HCT116 (cell line): Measurements from ENCODE around the gene DIP2A. TPM values are rescaled to one million over a fixed set of nuclear protein-coding genes. Genes with fewer than 3 reads are reported as not detected.

Experiments
- ATAC-seq: fragments of 200-7000 bp; cut with Tn5 transposase; 2 replicates; pipeline ENCODE4 v1.9.1; 2020; ENCODE audit warnings: mild to moderate bottlenecking, moderate library complexity
- BruUV-seq: library from RNA; stranded (reverse); fragments of 400-500 nt; replicated peaks from 2 replicates; lab custom pipeline; 2021; lab: Mats Ljungman, UMichigan
- CTCF ChIA-PET: fragments of 300-600 bp; sonication (Branson Sonifier 250); formaldehyde crosslinking; loops from one replicate; lab custom pipeline; 2021; ENCODE audit warnings: antibody characterized with exemption; lab: Charles Lee
- POLR2A ChIA-PET: fragments of 300-600, 350-600 bp; sonication (Branson Sonifier 250); formaldehyde crosslinking; loops from one replicate; lab custom pipeline; 2021; ENCODE audit warnings: antibody characterized with exemption; lab: Charles Lee
- RAD21 ChIA-PET, 2 experiments: fragments of 300-600 bp; sonication (Branson Sonifier 250); formaldehyde crosslinking; loops; one replicate each; lab custom pipeline; 2023; ENCODE audit warnings: low total read pairs in 2 of 2; ENCODE audit not compliant: uncharacterized antibody in 2 of 2, unreplicated experiment in 2 of 2, low non-redundant PET in 1 of 2; lab: Charles Lee
- DNase-seq: peaks from one replicate; pipeline ENCODE4 v3.0.0-alpha.2; 2010; ENCODE audit warnings: low read depth, low spot score
- H2AFZ ChIP-seq: fragments of 200-600 bp; shearing (Covaris generic), sonication (generic); 2 replicates; pipeline ENCODE4 v1.6.1; 2017; ENCODE audit warnings: low read depth, mixed run types, mixed read lengths, antibody characterized with exemption, low read length; ENCODE audit not compliant: poor library complexity, severe bottlenecking
- H3K27ac ChIP-seq: 2 replicates; pipeline ENCODE4 v1.5.1; 2012; ENCODE audit warnings: low read depth, low read length
- H3K27me3 ChIP-seq: fragments of 200-600 bp; sonication (generic); 2 replicates; pipeline ENCODE4 v1.6.1; 2016; ENCODE audit warnings: mixed run types, low read length, mixed read lengths; ENCODE audit not compliant: insufficient read depth
- H3K36me3 ChIP-seq, 2 experiments: fragments of 200-500 bp in 1 of 2; fragments of 200-600 bp in 1 of 2; sonication (Bioruptor generic) in 1 of 2; sonication (generic) in 1 of 2; 2 replicates each; pipeline versions ENCODE4 v1.5.1 to v1.6.1; 2014 to 2016; ENCODE audit warnings: low read length in 2 of 2, inconsistent platforms in 1 of 2, mixed read lengths in 1 of 2, mixed run types in 1 of 2; ENCODE audit not compliant: insufficient read depth in 2 of 2, control insufficient read depth in 1 of 2
- H3K4me1 ChIP-seq, 2 experiments: fragments of 200-600 bp in 1 of 2; sonication (generic) in 1 of 2; 2 replicates each; pipeline versions ENCODE4 v1.5.1 to v1.6.1; 2012 to 2017; ENCODE audit warnings: low read length in 2 of 2, inconsistent platforms in 1 of 2, mild to moderate bottlenecking in 1 of 2, mixed read lengths in 1 of 2, mixed run types in 1 of 2, moderate library complexity in 1 of 2; ENCODE audit not compliant: insufficient read depth in 2 of 2, control insufficient read depth in 1 of 2
- H3K4me2 ChIP-seq: fragments of 200-600 bp; sonication (generic); 2 replicates; pipeline ENCODE4 v1.6.1; 2017; ENCODE audit warnings: mixed run types, low read length, mixed read lengths
- H3K4me3 ChIP-seq, 2 experiments: fragments of 200-600 bp in 1 of 2; sonication (generic) in 1 of 2; replicated peaks in 1 of 2; 2 replicates each; pipeline ENCODE4 v1.5.1; 2011 to 2016; ENCODE audit warnings: low read length in 2 of 2, control low read depth in 1 of 2, low read depth in 1 of 2, mild to moderate bottlenecking in 1 of 2, mixed read lengths in 1 of 2, mixed run types in 1 of 2
- H3K79me2 ChIP-seq: fragments of 200-600 bp; sonication (generic); 2 replicates; pipeline ENCODE4 v1.6.1; 2017; ENCODE audit warnings: mild to moderate bottlenecking, mixed run types, low read length, moderate library complexity, mixed read lengths; ENCODE audit not compliant: insufficient read depth
- H3K9ac ChIP-seq: fragments of 200-600 bp; sonication (generic); 2 replicates; pipeline ENCODE4 v1.6.1; 2016; ENCODE audit warnings: low read length, mixed read lengths
- H3K9me2 ChIP-seq: fragments of 200-600 bp; sonication (generic), shearing (Covaris generic); 2 replicates; pipeline ENCODE4 v1.6.1; 2017; ENCODE audit warnings: mixed run types, mild to moderate bottlenecking, moderate library complexity; ENCODE audit not compliant: insufficient read depth
- H3K9me3 ChIP-seq, 2 experiments: fragments of 200-500 bp in 1 of 2; fragments of 200-600 bp in 1 of 2; sonication (Bioruptor generic) in 1 of 2; sonication (generic) in 1 of 2; 2 replicates each; pipeline ENCODE4 v1.6.1; 2014 to 2017; ENCODE audit warnings: low read length in 2 of 2, mixed read lengths in 2 of 2, inconsistent platforms in 1 of 2, low read depth in 1 of 2, mild to moderate bottlenecking in 1 of 2, mixed run types in 1 of 2, moderate library complexity in 1 of 2; ENCODE audit not compliant: control insufficient read depth in 1 of 2, insufficient read depth in 1 of 2
- H4K20me1 ChIP-seq: fragments of 200-600 bp; sonication (generic), shearing (Covaris generic); 2 replicates; pipeline ENCODE4 v1.6.1; 2017; ENCODE audit warnings: mixed run types, mild to moderate bottlenecking, moderate library complexity; ENCODE audit not compliant: insufficient read depth
- ATF3 ChIP-seq: IDR thresholded peaks from 2 replicates; pipeline ENCODE4 v1.6.1; 2012
- CBX3 ChIP-seq: IDR thresholded peaks from 2 replicates; pipeline ENCODE4 v1.6.1; 2012; ENCODE audit warnings: low read depth
- CEBPB ChIP-seq: IDR thresholded peaks from 2 replicates; pipeline ENCODE4 v1.6.1; 2012; ENCODE audit warnings: low read depth
- CTCF ChIP-seq, 3 experiments: fragments of 200-600 bp in 1 of 3; sonication (generic) in 1 of 3; IDR thresholded peaks in 2 of 3; conservative IDR thresholded peaks in 1 of 3; 2 replicates each; pipeline ENCODE4 v1.5.1; 2012 to 2017; ENCODE audit warnings: low read depth in 2 of 3, low read length in 2 of 3, antibody characterized with exemption in 1 of 3, borderline replicate concordance in 1 of 3, control low read depth in 1 of 3, mild to moderate bottlenecking in 1 of 3, mixed read lengths in 1 of 3, mixed run types in 1 of 3, moderate library complexity in 1 of 3; ENCODE audit not compliant: insufficient read depth in 1 of 3
- EGR1 ChIP-seq: IDR thresholded peaks from 2 replicates; pipeline ENCODE4 v1.6.1; 2012; ENCODE audit warnings: low read depth
- ELF1 ChIP-seq: IDR thresholded peaks from 2 replicates; pipeline ENCODE4 v1.6.1; 2012; ENCODE audit warnings: low read depth, borderline replicate concordance
- EZH2 ChIP-seq: fragments of 200-600 bp; sonication (generic); IDR thresholded peaks from 2 replicates; pipeline ENCODE4 v1.6.1; 2017; ENCODE audit warnings: antibody characterized with exemption, mixed run types
- EZH2phosphoT487 ChIP-seq: fragments of 200-600 bp; IDR thresholded peaks from 2 replicates; pipeline ENCODE4 v1.6.1; 2018; ENCODE audit warnings: antibody characterized with exemption, borderline replicate concordance
- FOSL1 ChIP-seq: IDR thresholded peaks from 2 replicates; pipeline ENCODE4 v1.6.1; 2012; ENCODE audit warnings: low read depth
- JUND ChIP-seq: IDR thresholded peaks from 2 replicates; pipeline ENCODE4 v1.6.1; 2012
- MAX ChIP-seq: IDR thresholded peaks from 2 replicates; pipeline ENCODE4 v1.6.1; 2012
- POLR2A ChIP-seq: IDR thresholded peaks from 2 replicates; pipeline ENCODE4 v1.7.0; 2011; ENCODE audit warnings: borderline replicate concordance; ENCODE audit not compliant: insufficient read depth, insufficient read length; ENCODE audit errors: extremely low read depth
- POLR2AphosphoS5 ChIP-seq: IDR thresholded peaks from 2 replicates; pipeline ENCODE4 v1.6.1; 2011; ENCODE audit warnings: mild to moderate bottlenecking, low read depth, low read length, moderate library complexity
- RAD21 ChIP-seq: IDR thresholded peaks from 2 replicates; pipeline ENCODE4 v1.6.1; 2012; ENCODE audit warnings: low read depth, mild to moderate bottlenecking
- SIN3A ChIP-seq: IDR thresholded peaks from 2 replicates; pipeline ENCODE4 v1.6.1; 2012; ENCODE audit warnings: low read depth
- SP1 ChIP-seq: IDR thresholded peaks from 2 replicates; pipeline ENCODE4 v1.6.1; 2012; ENCODE audit warnings: low read depth
- SRF ChIP-seq: IDR thresholded peaks from 2 replicates; pipeline ENCODE4 v1.6.1; 2012; ENCODE audit warnings: low read depth
- YY1 ChIP-seq: IDR thresholded peaks from 2 replicates; pipeline ENCODE4 v1.6.1; 2011; ENCODE audit warnings: low read length, low read depth, moderate library complexity, mild to moderate bottlenecking; ENCODE audit not compliant: insufficient replicate concordance; ENCODE audit errors: extremely low read depth
- ZBTB33 ChIP-seq: IDR thresholded peaks from 2 replicates; pipeline ENCODE4 v1.6.1; 2011; ENCODE audit warnings: mild to moderate bottlenecking, low read length, moderate library complexity; ENCODE audit not compliant: insufficient replicate concordance; ENCODE audit errors: extremely low read depth
- ZNF274 ChIP-seq: fragments of 200-500 bp; sonication (Bioruptor generic); IDR thresholded peaks from 2 replicates; pipeline ENCODE4 v1.6.1; 2014; ENCODE audit warnings: mild to moderate bottlenecking, low read depth, low read length, inconsistent platforms
- intact Hi-C: fragments of 100-400 bp; cut with micrococcal nuclease; formaldehyde crosslinking; loops from 2 replicates; pipeline ENCODE4 v1.10.0; 2022
- total RNA-seq: library from RNA; stranded (reverse); gene quantifications from one replicate; pipeline ENCODE4 v1.2.1, GENCODE V29; 2021; ENCODE audit not compliant: unreplicated experiment

The DIP2A gene
- total RNA-seq, 1 experiment from 2014 or later, result 39.9 TPM

DNA sequence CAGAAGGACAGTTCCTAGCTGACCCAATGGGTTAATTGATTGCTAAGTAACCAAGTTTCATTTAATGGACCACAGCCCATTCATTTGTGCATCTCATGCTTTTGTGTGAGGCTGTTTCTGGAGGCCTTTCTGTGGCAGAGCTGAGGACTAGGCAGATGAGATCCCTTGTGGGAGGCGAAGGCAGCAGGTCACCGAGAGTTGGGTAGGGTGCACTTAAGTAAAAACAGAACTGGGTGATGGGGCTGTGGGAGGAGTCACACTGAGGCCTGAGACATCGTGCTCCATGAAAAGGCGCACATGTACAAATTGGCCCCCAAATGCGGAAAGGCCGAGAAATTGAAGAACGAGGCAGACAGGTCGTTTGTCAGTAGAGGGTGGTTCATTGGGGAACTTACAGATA, 85.3 kb downstream of the DIP2A start:
- Histone ChIP-seq H3K36me3 (peaks cover 6 to 18% of the 10 kb centered on the region in 2 experiments; a peak in 3 of 4 replicates), H4K20me1 (no peaks in the 10 kb centered on the region), H3K79me2 (no peaks in the 10 kb centered on the region), H2AFZ (no peak overlapping the region), H3K9me2 (no peaks in the 10 kb centered on the region), H3K27me3 (no peaks in the 10 kb centered on the region), H3K27ac (no peak overlapping the region), H3K4me2 (no peak overlapping the region), H3K4me3 (no peak overlapping the region), H3K4me1 (no peaks in the 10 kb centered on the region), H3K9ac (no peak overlapping the region), H3K9me3 (no peaks in the 10 kb centered on the region)
- intact Hi-C loops, result no loop called here
- RAD21 ChIA-PET, result no interaction called here
- POLR2A ChIA-PET, result no interaction called here
- BruUV-seq, result no TSS peak
- no peak for ATAC-seq
- CTCF ChIA-PET, result no interaction called here
- TF ChIP-seq CTCF (IDR thresholded peaks at IDR 0.05 in 2 of 3, conservative IDR thresholded peaks at IDR 0.05 in 1 of 3; ENCODE audit: borderline replicate concordance in 1 of 3, insufficient read depth in 1 of 3, low read depth in 2 of 3, low read length in 2 of 3) (no peak), SP1 (no peak), POLR2A (no peak), MAX (no peak), YY1 (no peak), ATF3 (no peak), CEBPB (no peak), EZH2phosphoT487 (no peak), SRF (no peak), RAD21 (no peak), POLR2AphosphoS5 (no peak), EZH2 (no peak), CBX3 (no peak), ZBTB33 (no peak), SIN3A (no peak), JUND (no peak), ZNF274 (no peak), FOSL1 (no peak), EGR1 (no peak), ELF1 (no peak)
- DNase-seq, result no peak
